GM12878 (cell line): ENCODE measurements around the gene CC2D1A. TPM values are rescaled to one million over a fixed set of nuclear protein-coding genes. Genes with fewer than 3 reads are reported as not detected.

ENCODE experiments used
- ATAC-seq: fragments of 200-7000 bp; cut with Tn5 transposase; 3 replicates; pipeline ENCODE4 v1.9.1; 2020; ENCODE audit warnings: mild to moderate bottlenecking, moderate library complexity
- BruUV-seq: library from RNA; stranded (reverse); fragments of 400-500 nt; replicated peaks from 2 replicates; lab custom pipeline; 2021; lab: Mats Ljungman, UMichigan
- CTCF ChIA-PET: fragments of 300-600 bp; sonication (Branson Sonifier 250); formaldehyde crosslinking; extraction: SDS; loops from one replicate; lab custom pipeline; 2021; ENCODE audit warnings: inconsistent platforms; lab: Yijun Ruan, JAX
- POLR2A ChIA-PET: fragments of 350-600 bp; formaldehyde crosslinking; extraction: SDS; loops from one replicate; lab custom pipeline; 2021; ENCODE audit warnings: inconsistent platforms; lab: Charles Lee
- RAD21 ChIA-PET: fragments of 300-600 bp; sonication (Branson Sonifier 250); formaldehyde crosslinking; loops from one replicate; lab custom pipeline; 2023; ENCODE audit warnings: antibody characterized with exemption; ENCODE audit not compliant: unreplicated experiment; lab: Charles Lee
- SMC1A ChIA-PET: fragments of 300-600 bp; sonication (Branson Sonifier 250); formaldehyde crosslinking; loops from one replicate; lab custom pipeline; 2023; ENCODE audit not compliant: unreplicated experiment, uncharacterized antibody; lab: Charles Lee
- DNase-seq: peaks from one replicate; pipeline ENCODE4 v3.0.0-alpha.2; 2011; ENCODE audit warnings: low read depth, low spot score
- FAIRE-seq: peaks from 3 replicates; lab custom pipeline; 2011; peaks lifted over from hg19 to GRCh38; lab: Jason Lieb, UNC
- H2AFZ ChIP-seq: 2 replicates; pipeline ENCODE4 v1.6.0; 2011; ENCODE audit warnings: low read depth, low read length, control low read depth; ENCODE audit not compliant: control insufficient read depth
- H3K27ac ChIP-seq: 2 replicates; pipeline ENCODE4 v1.5.1; 2011; ENCODE audit warnings: control low read depth; ENCODE audit not compliant: control insufficient read depth, insufficient read depth
- H3K27me3 ChIP-seq, 2 experiments: replicated peaks in 1 of 2; 2 replicates each; pipeline versions ENCODE4 v1.6.0 to v1.6.1; 2011; ENCODE audit warnings: low read length in 1 of 2; ENCODE audit not compliant: control insufficient read depth in 2 of 2, insufficient read depth in 2 of 2
- H3K36me3 ChIP-seq, 2 experiments: 2 replicates each; pipeline ENCODE4 v1.5.1; 2011; ENCODE audit warnings: low read length in 1 of 2; ENCODE audit not compliant: control insufficient read depth in 2 of 2, insufficient read depth in 2 of 2
- H3K4me1 ChIP-seq: 2 replicates; pipeline ENCODE4 v1.6.1; 2011; ENCODE audit warnings: mild to moderate bottlenecking, low read length, moderate library complexity, mixed read lengths; ENCODE audit not compliant: control insufficient read depth, insufficient read depth
- H3K4me2 ChIP-seq: 2 replicates; pipeline ENCODE4 v1.6.0; 2011; ENCODE audit warnings: control low read depth; ENCODE audit not compliant: control insufficient read depth, insufficient read depth
- H3K4me3 ChIP-seq: fragments of 200-600 bp; sonication (generic); 2 replicates; pipeline ENCODE4 v1.5.1; 2016
- H3K79me2 ChIP-seq: 2 replicates; pipeline ENCODE4 v1.6.0; 2011; ENCODE audit warnings: low read length; ENCODE audit not compliant: control insufficient read depth, insufficient read depth
- H3K9ac ChIP-seq: 2 replicates; pipeline ENCODE4 v1.8.0; 2011; ENCODE audit warnings: low read length, control low read depth, mixed read lengths; ENCODE audit not compliant: control insufficient read depth, insufficient read depth
- H3K9me3 ChIP-seq: replicated peaks from 3 replicates; pipeline ENCODE4 v1.5.1; 2011; ENCODE audit warnings: mild to moderate bottlenecking, low read length; ENCODE audit not compliant: control insufficient read depth, insufficient read depth
- H4K20me1 ChIP-seq: 2 replicates; pipeline ENCODE4 v1.6.0; 2011; ENCODE audit not compliant: control insufficient read depth, insufficient read depth
- BCLAF1 ChIP-seq: fragments of 450-650 bp; IDR thresholded peaks from 2 replicates; pipeline ENCODE4 v1.6.1; 2017; ENCODE audit warnings: antibody characterized with exemption, mild to moderate bottlenecking, moderate library complexity
- GATAD2B ChIP-seq: fragments of 450-650 bp; conservative IDR thresholded peaks from 2 replicates; pipeline ENCODE4 v1.6.1; 2017; ENCODE audit warnings: low read depth, mild to moderate bottlenecking, moderate library complexity
- HDAC6 ChIP-seq: fragments of 200-600 bp; sonication (generic); IDR thresholded peaks from one replicate; pipeline ENCODE4 v1.8.0; 2017; ENCODE audit warnings: antibody characterized with exemption; ENCODE audit not compliant: unreplicated experiment
- IKZF2 ChIP-seq, 2 experiments: fragments of 450-650 bp; IDR thresholded peaks; 2 replicates each; pipeline ENCODE4 v1.6.1; 2017; ENCODE audit warnings: mild to moderate bottlenecking in 2 of 2, moderate library complexity in 2 of 2
- MEF2A ChIP-seq: IDR thresholded peaks from 2 replicates; pipeline ENCODE4 v1.6.1; 2011; ENCODE audit warnings: low read depth, mild to moderate bottlenecking, low read length, moderate library complexity; ENCODE audit not compliant: insufficient read depth
- MLLT1 ChIP-seq: fragments of 450-650 bp; IDR thresholded peaks from 2 replicates; pipeline ENCODE4 v1.6.1; 2016; ENCODE audit warnings: mild to moderate bottlenecking
- TCF3 ChIP-seq: IDR thresholded peaks from 2 replicates; pipeline ENCODE4 v1.6.1; 2012; ENCODE audit warnings: low read depth, mild to moderate bottlenecking, low read length, borderline replicate concordance; ENCODE audit not compliant: insufficient read depth
- YY1 ChIP-seq: IDR thresholded peaks from 2 replicates; pipeline ENCODE4 v1.6.1; 2011; ENCODE audit warnings: low read depth, mild to moderate bottlenecking, low read length
- ZNF217 ChIP-seq: fragments of 450-650 bp; IDR thresholded peaks from 2 replicates; pipeline ENCODE4 v1.6.1; 2017; ENCODE audit warnings: antibody characterized with exemption, mild to moderate bottlenecking
- WGBS: methylation state at CpG from one replicate; pipeline ENCODE4 v1.1.6; 2016; ENCODE audit warnings: low lambda C conversion rate; ENCODE audit not compliant: insufficient replicate concordance, insufficient coverage; ENCODE audit errors: missing lambda C conversion rate; 5-methylcytosine and 5-hydroxymethylcytosine counted together
- in situ Hi-C: fragments of 300-500 bp; cut with MboI; formaldehyde crosslinking; loops from 9 replicates; pipeline ENCODE4 v1.14.3; 2018; ENCODE audit warnings: mixed read lengths
- intact Hi-C: fragments of 100-400 bp; cut with micrococcal nuclease; formaldehyde crosslinking; loops from one replicate; pipeline ENCODE4 v1.14.2; 2022; ENCODE audit not compliant: unreplicated experiment
- polyA plus RNA-seq, 11 experiments: library from polyadenylated mRNA; depleted of rRNA in 4 of 11; unstranded in 6 of 11; stranded (reverse) in 5 of 11; fragments of >200 nt; fragmentation: Nextera tagmentation in 4 of 11; fragmentation: Illumina TruSeq in 1 of 11; extraction: Ambion mirVana in 4 of 11; extraction: Trizol in 1 of 11; gene quantifications; 1 replicate in 1 of 11; 2 replicates in 10 of 11; pipeline versions ENCODE4 v1.2.1 to v1.2.3, GENCODE V29; 2011 to 2016; ENCODE audit warnings: inconsistent platforms in 2 of 11, missing spikeins in 2 of 11, low read depth in 1 of 11
- total RNA-seq, 4 experiments: library from RNA; depleted of rRNA in 3 of 4; stranded (reverse); fragments of >200 nt in 3 of 4; fragmentation: Illumina TruSeq in 1 of 4; extraction: Trizol in 1 of 4; gene quantifications; 2 replicates each; pipeline versions ENCODE4 v1.2.1 to v1.2.3, GENCODE V29; 2013 to 2021

CC2D1A gene
- total and polyA plus RNA-seq, 10 of the 15 experiments (the other 5 are each of a cell fraction or from before 2014, with no cell fraction given): 0.13 to 36.1 (median 16.1) TPM

GRCh38 chr19:13935765-13936510 is 29.9 kb downstream of the CC2D1A start:
- no peaks in the 10 kb centered on the region for H4K20me1 ChIP-seq
- intact Hi-C loops: no loop called here
- no peak overlapping the region for H3K27ac ChIP-seq
- ChIA-PET SMC1A (no interaction called here), CTCF (no interaction called here)
- 0 out of 3 replicates have a peak, but pooled peaks have one; percentile 22 for ATAC-seq
- no peak overlapping the region for H3K9ac ChIP-seq
- no peaks in the 10 kb centered on the region; a peak in 1 of 4 replicates for H3K27me3 ChIP-seq
- H2AFZ ChIP-seq: no peak overlapping the region
- TF ChIP-seq GATAD2B: no peak
- no peak for TF ChIP-seq ZNF217
- no peak for TF ChIP-seq TCF3
- TF ChIP-seq, all 136 proteins: peak for 0
- POLR2A ChIA-PET: no interaction called here
- in situ Hi-C loops: no loop called here
- H3K4me1 ChIP-seq: no peaks in the 10 kb centered on the region
- no peak overlapping the region for H3K4me2 ChIP-seq
- no peak for DNase-seq
- no peak for FAIRE-seq
- H3K9me3 ChIP-seq: no peaks in the 10 kb centered on the region
- H3K4me3 ChIP-seq: no peak overlapping the region
- H3K79me2 ChIP-seq: no peaks in the 10 kb centered on the region
- H3K36me3 ChIP-seq: no peaks in the 10 kb centered on the region
- 38% methylated on average over 21 of the region's 22 CpGs for WGBS
- RAD21 ChIA-PET: no interaction called here
- BruUV-seq: no TSS peak

- Histone ChIP-seq H3K27ac (no peak overlapping the region), H2AFZ (no peak overlapping the region), H3K9me3 (peaks cover 2% of the 10 kb centered on the region; the same call in 1 of the 3 replicates), H3K4me1 (no peaks in the 10 kb centered on the region), H3K36me3 (no peaks in the 10 kb centered on the region), H3K27me3 (no peaks in the 10 kb centered on the region; a peak in 1 of 4 replicates), H3K4me3 (no peak overlapping the region), H3K9ac (no peak overlapping the region), H4K20me1 (no peaks in the 10 kb centered on the region), H3K4me2 (no peak overlapping the region), H3K79me2 (no peaks in the 10 kb centered on the region)
- DNase-seq (no peak), ATAC-seq (no peak), FAIRE-seq (no peak)
- ChIA-PET POLR2A (no interaction called here), SMC1A (interaction anchor here (1.7 kb wide), 1 partner anchor 12 kb away, joined by 3 read pairs; no protein-coding TSS in a partner anchor), CTCF (no interaction called here), RAD21 (no interaction called here)
- in situ Hi-C loops (no loop called here), intact Hi-C loops (no loop called here)
- WGBS: 30% methylated on average over 28 of the region's 29 CpGs
- BruUV-seq: no TSS peak
- TF ChIP-seq IKZF2 (IDR thresholded peaks at IDR 0.05): no peak
- TF ChIP-seq BCLAF1: no peak
- no peak for TF ChIP-seq MEF2A
- no peak for TF ChIP-seq MLLT1
- no peak for TF ChIP-seq HDAC6
- TF ChIP-seq YY1: no peak
Measured at GRCh38 chr19:13937479-13938300, 31.7 kb downstream of the CC2D1A start.
